GM23338 (cell line): ENCODE data around the gene PROKR1. TPM values are rescaled to one million over a fixed set of nuclear protein-coding genes. Genes with fewer than 3 reads are reported as not detected.

ENCODE experiments used
- ATAC-seq: fragments of 200-7000 bp; cut with Tn5 transposase; 3 replicates; pipeline ENCODE4 v1.9.1; 2020
- DNase-seq: peaks from one replicate; pipeline ENCODE4 v3.0.0-alpha.2; 2015; ENCODE audit warnings: low spot score
- H2AFZ ChIP-seq: fragments of 200-600 bp; sonication (generic); 2 replicates; pipeline ENCODE4 v1.8.0; 2016; ENCODE audit warnings: antibody characterized with exemption, mild to moderate bottlenecking, moderate library complexity
- H3F3A ChIP-seq: fragments of 200-600 bp; sonication (generic); replicated peaks from 2 replicates; pipeline ENCODE4 v1.8.0; 2017; ENCODE audit warnings: antibody characterized with exemption, mixed run types, low read depth
- H3K27ac ChIP-seq: fragments of 200-600 bp; sonication (generic); 2 replicates; pipeline ENCODE4 v1.6.1; 2016; ENCODE audit warnings: low read depth
- H3K27me3 ChIP-seq: fragments of 200-600 bp; sonication (generic); 2 replicates; pipeline ENCODE4 v1.8.0; 2016; ENCODE audit warnings: mild to moderate bottlenecking, mixed run types, moderate library complexity; ENCODE audit not compliant: insufficient read depth
- H3K36me3 ChIP-seq: fragments of 200-600 bp; sonication (generic); 2 replicates; pipeline ENCODE4 v1.8.0; 2016; ENCODE audit warnings: mild to moderate bottlenecking; ENCODE audit not compliant: insufficient read depth
- H3K4me1 ChIP-seq: fragments of 200-600 bp; sonication (generic); 2 replicates; pipeline ENCODE4 v1.8.0; 2016; ENCODE audit warnings: mild to moderate bottlenecking, moderate library complexity; ENCODE audit not compliant: insufficient read depth
- H3K4me2 ChIP-seq: fragments of 200-600 bp; sonication (generic); 2 replicates; pipeline ENCODE4 v1.7.1; 2017; ENCODE audit warnings: mixed run types
- H3K4me3 ChIP-seq: fragments of 200-600 bp; sonication (generic); 2 replicates; pipeline ENCODE4 v1.6.1; 2016; ENCODE audit warnings: mixed run types
- H3K79me2 ChIP-seq: fragments of 200-600 bp; sonication (generic); replicated peaks from 2 replicates; pipeline ENCODE4 v1.8.0; 2017; ENCODE audit warnings: mild to moderate bottlenecking; ENCODE audit not compliant: insufficient read depth
- H3K9me2 ChIP-seq: fragments of 200-600 bp; sonication (generic); 2 replicates; pipeline ENCODE4 v1.8.0; 2017; ENCODE audit not compliant: insufficient read depth
- H4K20me1 ChIP-seq: fragments of 200-600 bp; sonication (generic); replicated peaks from 2 replicates; pipeline ENCODE4 v1.8.0; 2017; ENCODE audit warnings: mild to moderate bottlenecking; ENCODE audit not compliant: insufficient read depth
- H3K27ac Mint-ChIP-seq: 2 replicates; pipeline ENCODE4 v1.8.0; 2020; ENCODE audit warnings: inconsistent platforms, mild to moderate bottlenecking, moderate library complexity, mixed read lengths
- H3K27me3 Mint-ChIP-seq: 3 replicates; pipeline ENCODE4 v1.8.0; 2022; ENCODE audit warnings: low read depth, mild to moderate bottlenecking, moderate library complexity, mixed read lengths, inconsistent platforms; ENCODE audit not compliant: insufficient read depth, poor library complexity
- H3K36me3 Mint-ChIP-seq: 3 replicates; pipeline ENCODE4 v1.8.0; 2021; ENCODE audit warnings: low read depth, mild to moderate bottlenecking, inconsistent platforms, moderate library complexity, mixed read lengths
- H3K4me1 Mint-ChIP-seq: 3 replicates; pipeline ENCODE4 v1.8.0; 2020; ENCODE audit warnings: mild to moderate bottlenecking, inconsistent platforms, mixed read lengths
- H3K4me3 Mint-ChIP-seq: 3 replicates; pipeline ENCODE4 v1.8.0; 2021; ENCODE audit warnings: moderate library complexity, mild to moderate bottlenecking, inconsistent platforms, mixed read lengths
- H3K9me3 Mint-ChIP-seq: 3 replicates; pipeline ENCODE4 v1.8.0; 2020; ENCODE audit warnings: moderate library complexity, mild to moderate bottlenecking, inconsistent platforms, mixed read lengths
- CREB1 ChIP-seq: fragments of 250-450 bp; sonication (Bioruptor Pico); IDR thresholded peaks from 2 replicates; pipeline ENCODE4 v1.5.0; 2020; ENCODE audit warnings: low read depth, mild to moderate bottlenecking, moderate library complexity
- NANOG ChIP-seq: IDR thresholded peaks from 2 replicates; pipeline ENCODE4 v1.6.1; 2016; ENCODE audit warnings: antibody characterized with exemption, borderline replicate concordance
- ZNF331 ChIP-seq: fragments of 250-450 bp; sonication (Bioruptor Pico); IDR thresholded peaks from 2 replicates; pipeline ENCODE4 v1.5.0; 2020; ENCODE audit warnings: low read depth, mild to moderate bottlenecking, moderate library complexity
- polyA plus RNA-seq: library from polyadenylated mRNA; unstranded; fragments of >200 nt; fragmentation: Nextera tagmentation; extraction: Ambion mirVana; gene quantifications from 2 replicates; pipeline ENCODE4 v1.2.1, GENCODE V29; 2016
- total RNA-seq: library from RNA; depleted of rRNA; stranded (reverse); fragments of >200 nt; shearing (Covaris generic); gene quantifications from 2 replicates; pipeline ENCODE4 v1.2.3, GENCODE V29; 2014
- TF ChIP-seq, protein P1 (sequence below): fragments of 250-450 bp; sonication (Bioruptor Pico); IDR thresholded peaks from 2 replicates; pipeline ENCODE4 v1.5.0; 2020; ENCODE audit warnings: mild to moderate bottlenecking, moderate library complexity
- TF ChIP-seq, protein P2 (sequence below): IDR thresholded peaks from one replicate; pipeline ENCODE4 v1.6.1; 2018; ENCODE audit warnings: antibody characterized with exemption; ENCODE audit not compliant: unreplicated experiment

Gene PROKR1
- total and polyA plus RNA-seq, 2 experiments from 2014 or later = 0.61 to 5.3 TPM

DNA sequence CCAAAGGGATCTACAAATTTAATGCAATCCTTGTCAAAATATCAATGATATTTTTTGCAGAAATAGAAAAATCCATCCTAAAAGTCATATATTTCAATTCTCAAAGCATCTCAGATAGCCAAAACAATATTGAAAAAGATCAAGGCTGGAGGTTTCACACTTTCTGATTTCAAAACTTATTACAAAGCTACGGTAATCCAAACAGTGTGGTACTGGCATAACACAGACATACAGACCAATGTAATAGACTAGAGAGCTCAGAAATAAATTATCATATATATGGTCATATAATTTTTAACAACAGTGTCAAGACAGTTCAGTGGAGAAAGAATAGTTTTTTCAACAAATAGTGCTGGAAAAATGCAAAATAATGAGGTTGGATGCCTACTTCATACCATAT lies 40.3 kb upstream of the PROKR1 start (continued):
- TF ChIP-seq, protein P1, sequence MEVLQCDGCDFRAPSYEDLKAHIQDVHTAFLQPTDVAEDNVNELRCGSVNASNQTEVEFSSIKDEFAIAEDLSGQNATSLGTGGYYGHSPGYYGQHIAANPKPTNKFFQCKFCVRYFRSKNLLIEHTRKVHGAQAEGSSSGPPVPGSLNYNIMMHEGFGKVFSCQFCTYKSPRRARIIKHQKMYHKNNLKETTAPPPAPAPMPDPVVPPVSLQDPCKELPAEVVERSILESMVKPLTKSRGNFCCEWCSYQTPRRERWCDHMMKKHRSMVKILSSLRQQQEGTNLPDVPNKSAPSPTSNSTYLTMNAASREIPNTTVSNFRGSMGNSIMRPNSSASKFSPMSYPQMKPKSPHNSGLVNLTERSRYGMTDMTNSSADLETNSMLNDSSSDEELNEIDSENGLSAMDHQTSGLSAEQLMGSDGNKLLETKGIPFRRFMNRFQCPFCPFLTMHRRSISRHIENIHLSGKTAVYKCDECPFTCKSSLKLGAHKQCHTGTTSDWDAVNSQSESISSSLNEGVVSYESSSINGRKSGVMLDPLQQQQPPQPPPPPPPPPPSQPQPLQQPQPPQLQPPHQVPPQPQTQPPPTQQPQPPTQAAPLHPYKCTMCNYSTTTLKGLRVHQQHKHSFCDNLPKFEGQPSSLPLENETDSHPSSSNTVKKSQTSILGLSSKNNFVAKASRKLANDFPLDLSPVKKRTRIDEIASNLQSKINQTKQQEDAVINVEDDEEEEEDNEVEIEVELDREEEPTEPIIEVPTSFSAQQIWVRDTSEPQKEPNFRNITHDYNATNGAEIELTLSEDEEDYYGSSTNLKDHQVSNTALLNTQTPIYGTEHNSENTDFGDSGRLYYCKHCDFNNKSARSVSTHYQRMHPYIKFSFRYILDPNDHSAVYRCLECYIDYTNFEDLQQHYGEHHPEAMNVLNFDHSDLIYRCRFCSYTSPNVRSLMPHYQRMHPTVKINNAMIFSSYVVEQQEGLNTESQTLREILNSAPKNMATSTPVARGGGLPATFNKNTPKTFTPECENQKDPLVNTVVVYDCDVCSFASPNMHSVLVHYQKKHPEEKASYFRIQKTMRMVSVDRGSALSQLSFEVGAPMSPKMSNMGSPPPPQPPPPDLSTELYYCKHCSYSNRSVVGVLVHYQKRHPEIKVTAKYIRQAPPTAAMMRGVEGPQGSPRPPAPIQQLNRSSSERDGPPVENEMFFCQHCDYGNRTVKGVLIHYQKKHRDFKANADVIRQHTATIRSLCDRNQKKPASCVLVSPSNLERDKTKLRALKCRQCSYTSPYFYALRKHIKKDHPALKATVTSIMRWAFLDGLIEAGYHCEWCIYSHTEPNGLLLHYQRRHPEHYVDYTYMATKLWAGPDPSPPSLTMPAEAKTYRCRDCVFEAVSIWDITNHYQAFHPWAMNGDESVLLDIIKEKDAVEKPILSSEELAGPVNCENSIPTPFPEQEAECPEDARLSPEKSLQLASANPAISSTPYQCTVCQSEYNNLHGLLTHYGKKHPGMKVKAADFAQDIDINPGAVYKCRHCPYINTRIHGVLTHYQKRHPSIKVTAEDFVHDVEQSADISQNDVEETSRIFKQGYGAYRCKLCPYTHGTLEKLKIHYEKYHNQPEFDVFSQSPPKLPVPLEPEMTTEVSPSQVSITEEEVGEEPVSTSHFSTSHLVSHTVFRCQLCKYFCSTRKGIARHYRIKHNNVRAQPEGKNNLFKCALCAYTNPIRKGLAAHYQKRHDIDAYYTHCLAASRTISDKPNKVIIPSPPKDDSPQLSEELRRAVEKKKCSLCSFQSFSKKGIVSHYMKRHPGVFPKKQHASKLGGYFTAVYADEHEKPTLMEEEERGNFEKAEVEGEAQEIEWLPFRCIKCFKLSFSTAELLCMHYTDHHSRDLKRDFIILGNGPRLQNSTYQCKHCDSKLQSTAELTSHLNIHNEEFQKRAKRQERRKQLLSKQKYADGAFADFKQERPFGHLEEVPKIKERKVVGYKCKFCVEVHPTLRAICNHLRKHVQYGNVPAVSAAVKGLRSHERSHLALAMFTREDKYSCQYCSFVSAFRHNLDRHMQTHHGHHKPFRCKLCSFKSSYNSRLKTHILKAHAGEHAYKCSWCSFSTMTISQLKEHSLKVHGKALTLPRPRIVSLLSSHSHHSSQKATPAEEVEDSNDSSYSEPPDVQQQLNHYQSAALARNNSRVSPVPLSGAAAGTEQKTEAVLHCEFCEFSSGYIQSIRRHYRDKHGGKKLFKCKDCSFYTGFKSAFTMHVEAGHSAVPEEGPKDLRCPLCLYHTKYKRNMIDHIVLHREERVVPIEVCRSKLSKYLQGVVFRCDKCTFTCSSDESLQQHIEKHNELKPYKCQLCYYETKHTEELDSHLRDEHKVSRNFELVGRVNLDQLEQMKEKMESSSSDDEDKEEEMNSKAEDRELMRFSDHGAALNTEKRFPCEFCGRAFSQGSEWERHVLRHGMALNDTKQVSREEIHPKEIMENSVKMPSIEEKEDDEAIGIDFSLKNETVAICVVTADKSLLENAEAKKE (CRISPR knock-in tag) = no peak
- no peak for TF ChIP-seq CREB1 (CRISPR knock-in tag)

DNA sequence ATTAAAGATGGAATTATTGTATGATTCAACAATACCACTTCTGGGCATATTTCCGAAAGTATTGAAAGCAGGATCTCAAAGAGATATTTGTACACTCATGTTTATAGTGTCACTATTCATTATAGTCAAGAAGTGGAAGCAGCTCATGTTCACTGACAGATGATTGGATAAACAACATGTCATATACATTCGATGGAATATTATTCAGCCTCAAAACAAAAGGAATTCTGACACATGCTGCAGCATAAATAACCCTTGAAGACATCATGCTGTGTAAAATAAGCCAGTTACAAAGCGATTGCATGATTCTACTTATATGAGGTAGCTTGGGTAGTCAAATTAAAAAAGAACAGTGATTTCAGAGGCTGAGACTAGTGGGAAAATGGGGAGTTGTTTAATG lies 39.3 kb upstream of the PROKR1 start:
- Histone ChIP-seq H3K9me2 (no peaks in the 10 kb centered on the region), H3K27me3 (no peaks in the 10 kb centered on the region), H3K4me2 (no peak overlapping the region), H2AFZ (no peak overlapping the region), H3K27ac (no peak overlapping the region), H3K4me3 (no peak overlapping the region), H3K36me3 (no peaks in the 10 kb centered on the region), H3K4me1 (no peaks in the 10 kb centered on the region), H4K20me1 (no peaks in the 10 kb centered on the region), H3K79me2 (no peaks in the 10 kb centered on the region), H3F3A (no peaks in the 10 kb centered on the region)
- H3K27ac Mint-ChIP-seq = no peak overlapping the region
- H3K9me3 Mint-ChIP-seq = peaks cover 49% of the 10 kb centered on the region
- H3K27me3 Mint-ChIP-seq = no peaks in the 10 kb centered on the region
- no peaks in the 10 kb centered on the region for H3K4me1 Mint-ChIP-seq
- H3K36me3 Mint-ChIP-seq = peaks cover 14% of the 10 kb centered on the region; the same call in 2 of the 3 replicates
- TF ChIP-seq ZNF331 (CRISPR knock-in tag) (no peak), NANOG (no peak)
- TF ChIP-seq, protein P2, sequence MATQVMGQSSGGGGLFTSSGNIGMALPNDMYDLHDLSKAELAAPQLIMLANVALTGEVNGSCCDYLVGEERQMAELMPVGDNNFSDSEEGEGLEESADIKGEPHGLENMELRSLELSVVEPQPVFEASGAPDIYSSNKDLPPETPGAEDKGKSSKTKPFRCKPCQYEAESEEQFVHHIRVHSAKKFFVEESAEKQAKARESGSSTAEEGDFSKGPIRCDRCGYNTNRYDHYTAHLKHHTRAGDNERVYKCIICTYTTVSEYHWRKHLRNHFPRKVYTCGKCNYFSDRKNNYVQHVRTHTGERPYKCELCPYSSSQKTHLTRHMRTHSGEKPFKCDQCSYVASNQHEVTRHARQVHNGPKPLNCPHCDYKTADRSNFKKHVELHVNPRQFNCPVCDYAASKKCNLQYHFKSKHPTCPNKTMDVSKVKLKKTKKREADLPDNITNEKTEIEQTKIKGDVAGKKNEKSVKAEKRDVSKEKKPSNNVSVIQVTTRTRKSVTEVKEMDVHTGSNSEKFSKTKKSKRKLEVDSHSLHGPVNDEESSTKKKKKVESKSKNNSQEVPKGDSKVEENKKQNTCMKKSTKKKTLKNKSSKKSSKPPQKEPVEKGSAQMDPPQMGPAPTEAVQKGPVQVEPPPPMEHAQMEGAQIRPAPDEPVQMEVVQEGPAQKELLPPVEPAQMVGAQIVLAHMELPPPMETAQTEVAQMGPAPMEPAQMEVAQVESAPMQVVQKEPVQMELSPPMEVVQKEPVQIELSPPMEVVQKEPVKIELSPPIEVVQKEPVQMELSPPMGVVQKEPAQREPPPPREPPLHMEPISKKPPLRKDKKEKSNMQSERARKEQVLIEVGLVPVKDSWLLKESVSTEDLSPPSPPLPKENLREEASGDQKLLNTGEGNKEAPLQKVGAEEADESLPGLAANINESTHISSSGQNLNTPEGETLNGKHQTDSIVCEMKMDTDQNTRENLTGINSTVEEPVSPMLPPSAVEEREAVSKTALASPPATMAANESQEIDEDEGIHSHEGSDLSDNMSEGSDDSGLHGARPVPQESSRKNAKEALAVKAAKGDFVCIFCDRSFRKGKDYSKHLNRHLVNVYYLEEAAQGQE = no peak
- ATAC-seq (no peak), DNase-seq (no peak)
- H3K4me3 Mint-ChIP-seq = no peak overlapping the region
